Kasumi-1 (cell line): ENCODE data around the gene PAGE3.

Experiments used
- DNase-seq, 2 experiments: peaks; one replicate each; lab custom pipeline; 2025; lab: John Stamatoyannopoulos, UW

The PAGE3 gene, protein sequence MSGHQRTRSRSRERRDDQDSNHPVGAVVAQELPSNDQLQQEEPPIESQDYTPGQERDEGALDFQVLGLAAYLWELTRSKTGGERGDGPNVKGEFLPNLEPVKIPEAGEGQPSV

DNA sequence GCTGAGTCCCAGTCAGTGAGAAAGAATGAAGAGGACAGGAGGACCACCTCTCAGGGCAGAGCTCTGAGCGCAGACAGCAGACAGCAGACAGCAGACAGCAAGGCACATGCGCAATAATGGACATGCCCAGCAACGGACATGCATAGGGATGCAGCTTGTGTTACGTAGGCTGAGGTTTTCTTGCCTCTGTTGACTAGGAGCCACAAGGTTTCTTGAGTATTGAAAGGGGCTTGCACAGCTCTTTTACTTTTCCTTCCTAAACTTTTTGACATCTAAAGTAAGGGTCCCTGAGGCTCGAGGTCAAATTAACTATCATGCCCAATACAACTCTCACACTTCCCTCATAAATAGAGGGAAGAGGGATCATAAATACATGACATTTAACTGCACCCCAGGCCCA lies at the start of gene PAGE3:
Gene PAGE3, minus strand, starts transcription at position 101 of the 400 bp plus-strand sequence. CDS start 1,013 bp downstream, outside the sequence.
- no peak for DNase-seq

DNA sequence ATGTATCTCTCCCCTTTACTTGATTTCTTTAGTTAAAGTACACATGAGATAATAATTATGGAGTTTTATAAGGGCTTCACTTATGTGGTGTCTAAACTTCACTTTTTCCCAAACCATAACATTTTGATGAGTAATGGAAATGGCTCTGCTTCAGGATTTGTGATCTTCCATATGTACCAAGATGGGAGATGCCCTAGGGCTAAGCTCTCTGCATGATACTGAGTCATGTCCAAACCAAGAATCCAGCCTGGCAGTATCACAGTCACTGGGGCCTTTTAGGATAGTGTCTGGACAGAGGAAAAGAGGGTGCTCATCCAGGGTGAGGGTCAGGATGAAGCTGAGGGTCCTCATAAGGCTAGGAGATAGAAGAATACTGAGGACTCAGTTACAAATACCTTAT lies 47.9 kb upstream of the PAGE3 start:
- DNase-seq: no peak

DNA sequence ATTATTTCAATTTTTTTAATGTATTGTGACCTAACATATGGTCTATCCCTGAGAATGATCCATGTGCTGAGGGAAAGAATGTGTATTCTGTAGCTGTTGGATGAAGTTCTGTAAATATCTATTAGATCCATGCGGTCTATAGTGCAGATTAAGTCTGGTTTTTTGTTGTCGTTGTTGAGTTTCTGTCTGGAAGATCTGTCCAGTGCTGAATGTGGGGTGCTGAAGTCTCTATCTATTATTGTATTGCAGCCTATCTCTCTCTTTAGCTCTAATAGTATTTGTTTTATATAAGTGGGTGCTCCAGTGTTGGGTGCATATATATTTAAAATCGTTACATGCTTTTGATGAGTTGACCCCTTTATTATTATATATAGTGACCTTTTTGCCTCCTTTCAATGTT lies 26.2 kb upstream of the PAGE3 start:
- DNase-seq: no peak

DNA sequence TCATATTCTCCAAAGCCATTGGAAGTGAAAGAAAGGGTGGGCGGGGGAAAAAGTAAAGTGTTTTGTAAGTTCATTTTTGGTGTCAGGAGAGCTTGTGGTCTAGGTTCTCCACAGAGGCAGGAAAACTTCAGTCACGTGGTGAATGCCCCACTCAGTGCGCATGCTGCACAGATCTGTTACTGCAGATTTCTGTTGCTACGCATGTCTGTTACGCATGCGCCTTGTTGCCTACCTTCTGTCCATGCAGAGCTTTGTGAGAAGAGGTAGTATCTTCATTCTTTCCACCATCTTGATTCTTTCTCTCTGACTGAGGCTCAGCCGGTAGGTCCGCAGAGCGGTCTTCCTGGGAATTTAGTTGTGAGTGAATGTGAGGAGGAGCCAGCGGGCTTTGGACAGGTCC lies 15.1 kb upstream of the PAGE3 start:
- no peak for DNase-seq

DNA sequence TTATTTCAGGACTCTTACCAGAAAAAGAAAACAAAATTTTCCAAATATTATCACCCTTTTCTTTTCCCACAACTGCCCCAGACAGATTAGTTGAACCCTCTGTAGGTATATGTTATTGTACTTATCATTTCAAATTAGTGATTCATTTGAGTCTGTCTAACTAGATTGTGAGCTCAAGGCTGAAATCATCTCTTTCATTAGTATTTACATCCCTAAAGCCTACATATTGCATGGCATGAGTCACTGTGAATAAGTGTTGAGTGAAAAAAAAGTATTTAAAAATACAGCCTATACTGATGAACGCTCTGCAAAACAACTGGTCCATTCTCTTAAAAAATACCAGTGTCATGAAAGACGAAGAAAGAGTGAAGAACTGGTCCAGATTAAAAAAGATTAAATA lies 3.9 kb downstream of the PAGE3 start:
- DNase-seq: no peak

DNA sequence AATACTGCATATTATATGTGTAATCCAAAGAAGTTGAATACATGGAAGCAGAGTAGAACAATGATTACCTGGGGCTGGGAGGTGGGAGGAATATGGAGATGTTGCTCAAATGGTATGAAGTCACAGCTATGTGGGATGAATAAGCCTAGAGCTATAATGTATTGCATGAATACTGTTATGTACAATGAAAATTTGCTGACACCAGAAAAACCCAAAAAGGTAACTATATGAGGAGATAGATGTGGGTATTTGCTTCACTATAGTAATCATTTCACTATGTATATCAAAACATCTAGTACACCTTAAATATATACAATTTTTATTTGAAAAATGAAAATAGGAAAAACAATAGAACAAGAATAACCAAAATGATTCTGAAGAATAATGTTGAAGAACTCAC lies 11.2 kb downstream of the PAGE3 start:
- DNase-seq: no peak

DNA sequence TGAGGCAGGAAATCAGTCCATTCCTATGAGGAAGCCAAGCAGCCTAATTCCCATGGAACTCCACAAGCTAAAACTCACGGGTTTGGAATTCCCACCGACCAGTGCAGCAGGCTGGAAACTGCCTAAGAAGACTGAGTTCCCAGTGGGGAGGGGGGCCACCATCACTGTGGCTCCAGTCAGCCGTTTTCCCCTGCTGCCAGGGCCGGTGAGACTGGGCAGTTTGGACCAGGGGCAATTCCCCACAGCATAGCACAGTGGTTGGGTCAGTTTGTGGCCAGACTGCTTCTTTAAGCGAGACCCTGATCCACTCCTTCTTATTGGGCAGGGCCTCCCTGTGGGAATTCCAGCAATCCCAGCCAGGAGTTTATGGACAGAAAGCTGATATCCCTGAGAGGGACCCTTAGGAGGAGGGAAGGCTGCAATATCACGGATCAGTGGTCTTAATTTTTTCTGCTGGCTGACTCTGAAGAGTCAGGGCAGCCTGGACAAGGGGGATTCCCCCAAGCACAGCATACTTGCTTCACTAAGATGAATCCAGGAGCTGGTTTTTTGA lies 23.9 kb downstream of the PAGE3 start:
- no peak for DNase-seq

DNA sequence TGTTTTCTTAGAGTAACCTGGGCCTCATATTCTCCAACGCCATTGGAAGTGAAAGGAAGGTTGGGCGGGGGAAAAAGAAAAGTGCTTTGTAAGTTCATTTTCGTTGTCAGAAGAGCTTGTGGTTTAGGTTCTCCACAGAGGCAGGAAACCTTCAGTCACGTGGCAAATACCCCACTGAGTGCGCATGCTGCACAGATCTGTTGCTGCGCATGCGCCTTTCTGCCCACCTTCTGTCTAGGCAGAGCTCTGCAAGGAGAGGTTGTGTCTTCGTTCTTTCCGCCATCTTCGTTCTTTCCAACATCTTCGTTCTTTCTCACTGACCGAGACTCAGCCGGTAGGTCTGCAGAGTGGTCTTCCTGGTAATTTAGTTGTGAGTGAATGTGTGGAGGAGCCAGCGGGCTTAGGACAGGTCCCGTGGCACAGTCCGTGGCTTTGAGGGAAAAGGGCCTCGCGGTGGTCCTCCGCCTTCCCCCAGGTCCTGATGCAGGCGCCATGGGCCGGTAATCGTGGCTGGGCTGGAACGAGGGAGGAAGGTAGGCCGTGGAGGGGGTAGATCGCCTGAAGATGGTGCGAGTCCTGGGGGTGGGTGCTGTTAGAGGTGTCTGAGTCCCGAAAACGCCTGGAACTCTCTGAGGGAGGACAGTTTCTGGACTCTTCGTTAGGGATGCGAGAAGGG lies 44.5 kb downstream of the PAGE3 start, which contains the start of gene PAGE5:
Gene PAGE5, plus strand, starts transcription at position 228 of the 676 bp plus-strand sequence. CDS start 1,037 bp downstream, outside the sequence.
- no peak for DNase-seq

DNA sequence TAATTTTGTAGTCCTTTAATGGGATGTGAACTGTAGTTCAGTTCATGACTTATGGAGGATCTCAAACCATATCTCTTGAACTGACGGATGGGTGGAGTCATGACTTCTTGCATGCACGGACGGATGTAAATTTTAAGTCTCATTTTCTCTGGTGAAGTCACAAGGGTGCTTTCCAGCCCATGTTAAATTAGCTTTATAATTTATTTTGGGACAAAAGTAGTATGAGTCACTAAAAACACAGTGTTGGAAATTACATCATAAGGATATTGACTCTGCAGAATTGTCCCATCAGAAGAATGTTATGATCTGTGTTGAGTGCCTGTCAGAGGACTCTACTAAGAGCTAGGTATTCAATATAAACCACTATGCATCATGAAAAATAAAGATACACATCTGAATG lies 51.3 kb downstream of the PAGE3 start:
- no peak for DNase-seq

DNA sequence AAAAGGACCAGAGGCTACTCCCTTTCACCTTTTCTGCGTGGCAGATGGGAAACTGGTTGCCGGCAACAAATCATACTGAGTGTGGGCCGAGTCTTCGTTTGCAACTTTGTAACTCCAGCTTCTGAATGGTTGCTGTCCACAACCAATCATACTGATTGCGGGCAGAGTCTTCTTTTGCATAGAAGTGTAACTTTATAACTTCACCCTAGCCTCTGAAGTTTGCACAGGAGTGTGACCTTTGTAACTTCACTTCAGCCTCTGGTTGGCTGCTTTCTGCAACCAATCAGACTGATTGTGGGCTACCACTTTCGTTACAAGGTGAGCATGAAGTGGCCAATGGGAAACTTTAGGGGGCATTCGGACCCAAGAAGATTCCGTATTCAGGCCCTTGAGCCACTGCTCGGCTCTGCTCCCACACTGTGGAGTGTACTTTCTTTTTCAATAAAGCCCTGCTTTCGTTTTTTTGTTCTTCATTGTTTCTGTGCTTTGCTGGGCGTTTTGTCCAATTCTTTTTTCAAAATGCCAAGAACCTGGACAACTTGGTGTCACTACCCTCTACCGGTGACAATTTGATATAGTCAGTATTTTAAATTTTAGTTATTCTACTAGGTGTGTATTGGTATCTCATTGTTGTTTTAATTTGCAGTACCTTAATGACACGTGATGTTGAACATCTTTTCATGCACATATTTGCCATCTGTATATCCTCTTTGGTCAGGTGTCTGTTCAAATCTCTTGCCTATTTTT lies 53.6 kb downstream of the PAGE3 start:
- no peak for DNase-seq
